K562 (cell line): ENCODE measurements around the gene SERPINE3. TPM values are rescaled to one million over a fixed set of nuclear protein-coding genes. Genes with fewer than 3 reads are reported as not detected.

Source experiments
- ATAC-seq: fragments of 200-7000 bp; cut with Tn5 transposase; 3 replicates; pipeline ENCODE4 v1.9.1; 2020; ENCODE audit warnings: moderate library complexity
- BruUV-seq: library from RNA; stranded (reverse); fragments of 400-500 nt; replicated peaks from 2 replicates; lab custom pipeline; 2021; lab: Mats Ljungman, UMichigan
- CTCF ChIA-PET: fragments of 300-600 bp; formaldehyde crosslinking; extraction: SDS; loops from one replicate; lab custom pipeline; 2021; ENCODE audit warnings: low intra/inter-chr PET ratio; lab: Yijun Ruan, JAX
- POLR2A ChIA-PET: fragments of 300-600, 350-650 bp; sonication (Branson Sonifier 250); formaldehyde crosslinking; extraction: SDS; loops from one replicate; lab custom pipeline; 2021; ENCODE audit warnings: antibody characterized with exemption, inconsistent platforms; lab: Yijun Ruan, JAX
- DNase-seq, 4 experiments: peaks; one replicate each; pipeline versions ENCODE4 v3.0.0 to v3.0.0-alpha.2; 2011 to 2018; ENCODE audit warnings: low spot score in 3 of 4, mixed read lengths in 3 of 4; ENCODE audit errors: extremely low read depth in 1 of 4
- FAIRE-seq: peaks from 2 replicates; lab custom pipeline; 2011; peaks lifted over from hg19 to GRCh38; lab: Jason Lieb, UNC
- H2AFZ ChIP-seq: 2 replicates; pipeline ENCODE4 v1.6.0; 2011; ENCODE audit warnings: low read depth, low read length, control low read depth, inconsistent platforms
- H3K27ac ChIP-seq: fragments of 200-600 bp; 3 replicates; pipeline ENCODE4 v1.8.0; 2011; ENCODE audit warnings: low read depth, mild to moderate bottlenecking, control low read depth, inconsistent platforms, low read length, moderate library complexity, mixed read lengths; ENCODE audit errors: extremely low read depth
- H3K27me3 ChIP-seq, 2 experiments: fragments of 300-600 bp in 1 of 2; 2 replicates in 1 of 2; 3 replicates in 1 of 2; pipeline versions ENCODE4 v1.6.0 to v1.8.0; 2011; ENCODE audit warnings: inconsistent platforms in 2 of 2, low read length in 2 of 2, mild to moderate bottlenecking in 1 of 2, mixed read lengths in 1 of 2, moderate library complexity in 1 of 2; ENCODE audit not compliant: control insufficient read depth in 2 of 2, insufficient read depth in 2 of 2
- H3K36me3 ChIP-seq: fragments of 300-600 bp; 3 replicates; pipeline ENCODE4 v1.8.0; 2011; ENCODE audit warnings: mild to moderate bottlenecking, low read length, inconsistent platforms; ENCODE audit not compliant: control insufficient read depth, insufficient read depth
- H3K4me1 ChIP-seq, 2 experiments: fragments of 200-600 bp in 1 of 2; replicated peaks in 1 of 2; 2 replicates in 1 of 2; 3 replicates in 1 of 2; pipeline versions ENCODE4 v1.5.1 to v1.8.0; 2011; ENCODE audit warnings: inconsistent platforms in 2 of 2, low read length in 2 of 2, mild to moderate bottlenecking in 1 of 2, mixed read lengths in 1 of 2, moderate library complexity in 1 of 2; ENCODE audit not compliant: control insufficient read depth in 2 of 2, insufficient read depth in 2 of 2
- H3K4me2 ChIP-seq: 2 replicates; pipeline ENCODE4 v1.6.1; 2011; ENCODE audit warnings: low read length, control low read depth, inconsistent platforms, mixed read lengths; ENCODE audit not compliant: insufficient read depth
- H3K4me3 ChIP-seq: fragments of 200-600 bp; sonication (generic), shearing (Covaris generic); 2 replicates; pipeline ENCODE4 v1.5.1; 2016; ENCODE audit warnings: control low read depth, inconsistent platforms
- H3K79me2 ChIP-seq: fragments of 200-600 bp; 3 replicates; pipeline ENCODE4 v1.8.0; 2011; ENCODE audit warnings: low read length, inconsistent platforms; ENCODE audit not compliant: control insufficient read depth, insufficient read depth
- H3K9ac ChIP-seq, 2 experiments: 2 replicates each; pipeline versions ENCODE4 v1.6.0 to v1.6.1; 2011; ENCODE audit warnings: low read depth in 2 of 2, low read length in 2 of 2, control low read depth in 1 of 2, inconsistent platforms in 1 of 2, mild to moderate bottlenecking in 1 of 2, mixed read lengths in 1 of 2; ENCODE audit not compliant: insufficient read depth in 1 of 2
- H3K9me1 ChIP-seq: one replicate; pipeline ENCODE4 v1.6.0; 2011; ENCODE audit warnings: inconsistent platforms, mild to moderate bottlenecking, low read length, moderate library complexity; ENCODE audit not compliant: control insufficient read depth, insufficient read depth
- H3K9me3 ChIP-seq: replicated peaks from 2 replicates; pipeline ENCODE4 v1.5.1; 2011; ENCODE audit warnings: low read depth, low read length, inconsistent platforms; ENCODE audit not compliant: control insufficient read depth, insufficient read depth
- H4K20me1 ChIP-seq: replicated peaks from 2 replicates; pipeline ENCODE4 v1.6.1; 2011; ENCODE audit warnings: low read length, inconsistent platforms, mixed read lengths; ENCODE audit not compliant: control insufficient read depth, insufficient read depth
- CBFA2T3 ChIP-seq: fragments of 450-650 bp; IDR thresholded peaks from 2 replicates; pipeline ENCODE4 v1.6.1; 2017
- CLOCK ChIP-seq: fragments of 250-450 bp; sonication (Bioruptor Pico); IDR thresholded peaks from 2 replicates; pipeline ENCODE4 v1.4.0; 2020; ENCODE audit warnings: mild to moderate bottlenecking, moderate library complexity, borderline replicate concordance
- GTF2F1 ChIP-seq: IDR thresholded peaks from 2 replicates; pipeline ENCODE4 v1.6.1; 2011; ENCODE audit warnings: low read depth, low read length, improper control_type of control experiment
- PATZ1 ChIP-seq: fragments of 250-450 bp; sonication (Bioruptor Pico); IDR thresholded peaks from 2 replicates; pipeline ENCODE4 v1.5.0; 2020; ENCODE audit warnings: mild to moderate bottlenecking, borderline replicate concordance
- ZNF146 ChIP-seq: IDR thresholded peaks from one replicate; pipeline ENCODE4 v1.6.1; 2018; ENCODE audit warnings: missing compliant biosample characterization; ENCODE audit not compliant: unreplicated experiment
- ZNF282 ChIP-seq: sonication (generic); formaldehyde crosslinking; IDR thresholded peaks from 2 replicates; pipeline ENCODE4 v1.8.1; 2023; ENCODE audit warnings: missing genetic modification reagents
- ZNF551 ChIP-seq: fragments of 250-450 bp; sonication (Bioruptor Pico); IDR thresholded peaks from 2 replicates; pipeline ENCODE4 v1.5.0; 2021; ENCODE audit warnings: mild to moderate bottlenecking, moderate library complexity
- ZNF592 ChIP-seq: fragments of 450-650 bp; IDR thresholded peaks from 2 replicates; pipeline ENCODE4 v1.6.1; 2017; ENCODE audit warnings: antibody characterized with exemption, mild to moderate bottlenecking
- WGBS: fragments of 100-300 bp; shearing (Covaris generic); methylation state at CpG from one replicate; pipeline ENCODE4 v1.1.6; 2016; ENCODE audit warnings: low coverage, mixed read lengths; ENCODE audit not compliant: insufficient coverage; ENCODE audit errors: missing lambda C conversion rate; 5-methylcytosine and 5-hydroxymethylcytosine counted together
- in situ Hi-C: fragments of 300-500 bp; cut with MboI; formaldehyde crosslinking; loops from 4 replicates; pipeline ENCODE4 v1.15.0; 2018; ENCODE audit warnings: inconsistent platforms, mixed read lengths
- intact Hi-C: fragments of 100-400 bp; cut with micrococcal nuclease; formaldehyde crosslinking; loops from 2 replicates; pipeline ENCODE4 v1.14.2; 2022
- polyA plus RNA-seq, 8 experiments: library from polyadenylated mRNA; depleted of rRNA in 4 of 8; stranded (reverse) in 5 of 8; unstranded in 3 of 8; fragments of >200 nt; fragmentation: Nextera tagmentation in 2 of 8; fragmentation: Illumina TruSeq in 1 of 8; extraction: Ambion mirVana in 2 of 8; extraction: Trizol in 1 of 8; gene quantifications; 2 replicates each; pipeline versions ENCODE4 v1.2.1 to v1.2.3, GENCODE V29; 2011 to 2014; ENCODE audit warnings: inconsistent platforms in 1 of 8, missing spikeins in 1 of 8
- total RNA-seq, 7 experiments: library from RNA; depleted of rRNA in 6 of 7; stranded (reverse); fragments of >200 nt in 6 of 7; fragmentation: Illumina TruSeq in 2 of 7; extraction: Trizol in 2 of 7; gene quantifications; 2 replicates each; pipeline versions ENCODE4 v1.2.1 to v1.2.3, GENCODE V29; 2011 to 2021; ENCODE audit warnings: low replicate concordance in 1 of 7

Gene SERPINE3
- total and polyA plus RNA-seq, 9 of the 15 experiments (the other 6 are each of a cell fraction or from before 2014, with no cell fraction given) = not detected

GRCh38 chr13:51364404-51365008 is 25.0 kb downstream of the SERPINE3 start:
- Histone ChIP-seq H2AFZ (no peak overlapping the region), H3K27ac (no peak overlapping the region), H3K79me2 (no peaks in the 10 kb centered on the region), H3K9me3 (no peaks in the 10 kb centered on the region), H3K4me1 (no peaks in the 10 kb centered on the region; a peak in 1 of 5 replicates), H3K27me3 (no peaks in the 10 kb centered on the region), H3K9ac (no peak overlapping the region), H4K20me1 (no peaks in the 10 kb centered on the region), H3K36me3 (peaks cover 62% of the 10 kb centered on the region; the same call in 2 of the 3 replicates), H3K9me1 (no peaks in the 10 kb centered on the region), H3K4me3 (no peak overlapping the region), H3K4me2 (no peak overlapping the region)
- no peak for DNase-seq
- FAIRE-seq = no peak
- no peak for ATAC-seq
- BruUV-seq = no TSS peak
- ChIA-PET POLR2A (no interaction called here), CTCF (no interaction called here)
- TF ChIP-seq CLOCK (CRISPR knock-in tag) (no peak), GTF2F1 (no peak), ZNF592 (no peak), PATZ1 (CRISPR knock-in tag) (no peak), CBFA2T3 (no peak), ZNF282 (CRISPR knock-in tag) (no peak), ZNF146 (CRISPR knock-in tag) (no peak), ZNF551 (no peak)
- 66% methylated on average over 3 of the region's 3 CpGs for WGBS
- intact Hi-C loops = no loop called here
- in situ Hi-C loops = no loop called here
